Liver (tissue), 9 donors: Measurements from ENCODE around the gene HSD17B1. TPM values are rescaled to one million over a fixed set of nuclear protein-coding genes. Genes with fewer than 3 reads are reported as not detected.

Source experiments
- DNase-seq: peaks from one replicate; pipeline ENCODE4 v3.0.0-alpha.2; 2017; ENCODE audit warnings: low spot score
- H3K27ac ChIP-seq, 2 donors: one replicate each; pipeline ENCODE4 v1.7.0; 2013; ENCODE audit warnings: inconsistent platforms in 2 of 2, low read length in 2 of 2, control low read depth in 1 of 2, low read depth in 1 of 2, mild to moderate bottlenecking in 1 of 2
- H3K27me3 ChIP-seq, 4 donors: one replicate each; pipeline versions ENCODE4 v1.6.1 to v1.7.0; 2013; ENCODE audit warnings: low read length in 3 of 4, inconsistent platforms in 1 of 4, mild to moderate bottlenecking in 1 of 4, moderate library complexity in 1 of 4; ENCODE audit not compliant: control insufficient read depth in 4 of 4, insufficient read depth in 4 of 4
- H3K36me3 ChIP-seq, 4 donors: one replicate each; pipeline versions ENCODE4 v1.6.1 to v1.7.0; 2013; ENCODE audit warnings: low read length in 3 of 4, mild to moderate bottlenecking in 3 of 4, low read depth in 1 of 4, moderate library complexity in 1 of 4; ENCODE audit not compliant: control insufficient read depth in 4 of 4, insufficient read depth in 3 of 4
- H3K4me1 ChIP-seq, 4 donors: one replicate each; pipeline versions ENCODE4 v1.6.1 to v1.7.0; 2013; ENCODE audit warnings: low read length in 3 of 4, mild to moderate bottlenecking in 3 of 4, moderate library complexity in 1 of 4; ENCODE audit not compliant: control insufficient read depth in 4 of 4, insufficient read depth in 4 of 4
- H3K4me3 ChIP-seq, 3 donors: one replicate each; pipeline versions ENCODE4 v1.6.1 to v1.7.0; 2013; ENCODE audit warnings: low read length in 3 of 3, control low read depth in 1 of 3, low read depth in 1 of 3, mild to moderate bottlenecking in 1 of 3
- H3K9ac ChIP-seq, 2 donors: one replicate each; pipeline ENCODE4 v1.7.0; 2013; ENCODE audit warnings: low read length in 2 of 2, mild to moderate bottlenecking in 2 of 2, moderate library complexity in 2 of 2, control low read depth in 1 of 2, low read depth in 1 of 2
- H3K9me3 ChIP-seq, 4 donors: one replicate each; pipeline versions ENCODE4 v1.6.1 to v1.7.0; 2013; ENCODE audit warnings: low read length in 3 of 4; ENCODE audit not compliant: control insufficient read depth in 4 of 4
- ATF3 ChIP-seq: IDR thresholded peaks from 2 replicates; pipeline ENCODE4 v1.6.1; 2016; ENCODE audit warnings: antibody characterized with exemption
- CTCF ChIP-seq: fragments of 150-350 bp; IDR thresholded peaks from 2 replicates; pipeline ENCODE4 v1.5.1; 2017; ENCODE audit warnings: improper control_type of control experiment, low read depth, low read length; ENCODE audit not compliant: missing input control
- EGR1 ChIP-seq, 2 donors: IDR thresholded peaks; 2 replicates each; pipeline ENCODE4 v1.6.1; 2016 to 2018; ENCODE audit warnings: antibody characterized with exemption in 2 of 2, low read depth in 2 of 2
- FOXA1 ChIP-seq: IDR thresholded peaks from 2 replicates; pipeline ENCODE4 v1.6.1; 2016; ENCODE audit warnings: antibody characterized with exemption
- FOXA2 ChIP-seq: IDR thresholded peaks from 2 replicates; pipeline ENCODE4 v1.6.1; 2016; ENCODE audit warnings: antibody characterized with exemption
- GABPA ChIP-seq, 2 donors: IDR thresholded peaks in 1 of 2; conservative IDR thresholded peaks in 1 of 2; 2 replicates each; pipeline ENCODE4 v1.6.1; 2016; ENCODE audit warnings: antibody characterized with exemption in 2 of 2, mild to moderate bottlenecking in 1 of 2, moderate library complexity in 1 of 2
- HNF4A ChIP-seq, 2 donors: conservative IDR thresholded peaks; 2 replicates each; pipeline ENCODE4 v1.6.1; 2016; ENCODE audit warnings: antibody characterized with exemption in 2 of 2, mild to moderate bottlenecking in 2 of 2
- HNF4G ChIP-seq: IDR thresholded peaks from 2 replicates; pipeline ENCODE4 v1.6.1; 2016; ENCODE audit warnings: antibody characterized with exemption
- JUND ChIP-seq, 2 donors: IDR thresholded peaks; 2 replicates each; pipeline ENCODE4 v1.6.1; 2016; ENCODE audit warnings: antibody characterized with exemption in 2 of 2
- MAX ChIP-seq: IDR thresholded peaks from 2 replicates; pipeline ENCODE4 v1.6.1; 2016; ENCODE audit warnings: antibody characterized with exemption
- NR2F2 ChIP-seq: IDR thresholded peaks from 2 replicates; pipeline ENCODE4 v1.6.1; 2016; ENCODE audit warnings: antibody characterized with exemption
- RAD21 ChIP-seq, 2 donors: IDR thresholded peaks; 2 replicates each; pipeline ENCODE4 v1.6.1; 2016; ENCODE audit warnings: antibody characterized with exemption in 2 of 2, mild to moderate bottlenecking in 2 of 2
- REST ChIP-seq: IDR thresholded peaks from 2 replicates; pipeline ENCODE4 v1.6.1; 2016; ENCODE audit warnings: antibody characterized with exemption, mild to moderate bottlenecking
- RXRA ChIP-seq, 2 donors: IDR thresholded peaks; 2 replicates each; pipeline ENCODE4 v1.6.1; 2017 to 2018; ENCODE audit warnings: antibody characterized with exemption in 2 of 2, mild to moderate bottlenecking in 1 of 2
- SP1 ChIP-seq: IDR thresholded peaks from 2 replicates; pipeline ENCODE4 v1.6.1; 2018; ENCODE audit warnings: antibody characterized with exemption, mild to moderate bottlenecking
- TAF1 ChIP-seq: conservative IDR thresholded peaks from 2 replicates; pipeline ENCODE4 v1.6.1; 2016; ENCODE audit warnings: antibody characterized with exemption, mild to moderate bottlenecking
- YY1 ChIP-seq: IDR thresholded peaks from 2 replicates; pipeline ENCODE4 v1.6.1; 2016; ENCODE audit warnings: antibody characterized with exemption, mild to moderate bottlenecking
- ZBTB33 ChIP-seq: IDR thresholded peaks from 2 replicates; pipeline ENCODE4 v1.6.1; 2016; ENCODE audit warnings: antibody characterized with exemption
- WGBS: extraction: QIAGEN DNeasy Blood & Tissue Kit; methylation state at CpG from one replicate; pipeline ENCODE4 v1.1.7; 2013; 5-methylcytosine and 5-hydroxymethylcytosine counted together
- polyA plus RNA-seq, 2 donors: library from polyadenylated mRNA; stranded (reverse) in 1 of 2; unstranded in 1 of 2; fragments of 200-250 nt in 1 of 2; fragments of >200 nt in 1 of 2; fragmentation: Nextera tagmentation in 1 of 2; extraction: Ambion mirVana in 1 of 2; gene quantifications; one replicate each; pipeline versions ENCODE4 v1.2.1 to v1.2.3, GENCODE V29; 2013 to 2015
- total RNA-seq, 2 donors: library from RNA; depleted of rRNA; stranded (reverse); fragments of >200 nt; gene quantifications; one replicate each; pipeline ENCODE4 v1.2.3, GENCODE V29; 2014
- donor health status: healthy.
- donor health status: healthy.
- donor health status: healthy.
- donor health status: healthy.
- donor health status: healthy.

The HSD17B1 gene
- total and polyA plus RNA-seq, 4 donors, result 0.67 to 1.8 (median 1.0) TPM

GRCh38 chr17:42530952-42531454, 21.7 kb upstream of the HSD17B1 start:
- peaks cover 23 to 56% (median 42%) of the 10 kb centered on the region in 4 donors for H3K4me1 ChIP-seq
- H3K4me3 ChIP-seq, result no peak overlapping the region
- H3K27ac ChIP-seq, result peak overlapping the region; percentile 80 to 89
- H3K36me3 ChIP-seq, result no peaks in the 10 kb centered on the region
- no peak for TF ChIP-seq GABPA (IDR thresholded peaks at IDR 0.05 in 1 of 2, conservative IDR thresholded peaks at IDR 0.05 in 1 of 2)
- TF ChIP-seq FOXA2, result peak; percentile 97
- peak; percentile 24 for TF ChIP-seq HNF4G
- no peak for TF ChIP-seq NR2F2
- peak; percentile 76 to 86 for TF ChIP-seq RXRA (IDR thresholded peaks at IDR 0.05)
- TF ChIP-seq TAF1, result no peak
- TF ChIP-seq JUND (IDR thresholded peaks at IDR 0.05), result peak in 1 of 2 donors; percentile 51
- TF ChIP-seq ZBTB33, result peak; percentile 19
- TF ChIP-seq ATF3, result no peak
- TF ChIP-seq FOXA1, result peak; percentile 96
- no peak for TF ChIP-seq CTCF
- TF ChIP-seq YY1, result peak; percentile 29
- TF ChIP-seq REST, result no peak
- peak; percentile 63 for TF ChIP-seq MAX
- peak; percentile 73 for TF ChIP-seq SP1
- peak; percentile 7 to 16 for TF ChIP-seq RAD21 (IDR thresholded peaks at IDR 0.05)
- peak; percentile 84 to 87 for TF ChIP-seq HNF4A (conservative IDR thresholded peaks at IDR 0.05)
- TF ChIP-seq EGR1 (IDR thresholded peaks at IDR 0.05; ENCODE audit: low read depth in 2 of 2), result no peak
- no peak overlapping the region for H3K9ac ChIP-seq
- 62% methylated on average over 2 of the region's 2 CpGs for WGBS
- DNase-seq, result no peak
- no peaks in the 10 kb centered on the region for H3K27me3 ChIP-seq
- H3K9me3 ChIP-seq, result no peaks in the 10 kb centered on the region
